HepG2 (cell line): ENCODE measurements around the gene SCYL1. TPM values are rescaled to one million over a fixed set of nuclear protein-coding genes. Genes with fewer than 3 reads are reported as not detected.

Source experiments
- ATAC-seq: fragments of 200-7000 bp; cut with Tn5 transposase; 3 replicates; pipeline ENCODE4 v1.9.1; 2020; ENCODE audit warnings: mild to moderate bottlenecking, moderate library complexity
- BruUV-seq: library from RNA; stranded (reverse); fragments of 400-500 nt; replicated peaks from 2 replicates; lab custom pipeline; 2021; lab: Mats Ljungman, UMichigan
- CTCF ChIA-PET: fragments of 300-600 bp; formaldehyde crosslinking; extraction: SDS; loops from one replicate; lab custom pipeline; 2021; ENCODE audit warnings: low total read pairs, inconsistent platforms, low intra/inter-chr PET ratio; lab: Yijun Ruan, JAX
- POLR2A ChIA-PET: fragments of 350-600 bp; sonication (Branson Sonifier 250); formaldehyde crosslinking; loops from one replicate; lab custom pipeline; 2020; ENCODE audit warnings: antibody characterized with exemption, inconsistent platforms; lab: Yijun Ruan, JAX
- DNase-seq: peaks from one replicate; pipeline ENCODE4 v3.0.0-alpha.2; 2015; ENCODE audit warnings: low spot score
- FAIRE-seq: peaks from 3 replicates; lab custom pipeline; 2011; peaks lifted over from hg19 to GRCh38; lab: Jason Lieb, UNC
- H2AFZ ChIP-seq: one replicate; pipeline ENCODE4 v1.6.1; 2011; ENCODE audit warnings: low read length, inconsistent platforms
- H3K27ac ChIP-seq: fragments of 300-600 bp; 3 replicates; pipeline ENCODE4 v1.8.0; 2011; ENCODE audit warnings: mixed run types, mild to moderate bottlenecking, mixed read lengths, low read length, inconsistent platforms; ENCODE audit not compliant: insufficient read depth; ENCODE audit errors: extremely low read length
- H3K27me3 ChIP-seq, 2 experiments: fragments of 200-600 bp in 1 of 2; 2 replicates in 1 of 2; 3 replicates in 1 of 2; pipeline versions ENCODE4 v1.6.0 to v1.8.0; 2011; ENCODE audit warnings: low read length in 2 of 2, mild to moderate bottlenecking in 2 of 2, moderate library complexity in 2 of 2, inconsistent platforms in 1 of 2; ENCODE audit not compliant: insufficient read depth in 2 of 2, control insufficient read depth in 1 of 2
- H3K36me3 ChIP-seq, 2 experiments: fragments of 200-600 bp in 1 of 2; replicated peaks in 1 of 2; 2 replicates in 1 of 2; 3 replicates in 1 of 2; pipeline versions ENCODE4 v1.5.1 to v1.8.0; 2011; ENCODE audit warnings: low read length in 2 of 2, inconsistent platforms in 1 of 2; ENCODE audit not compliant: insufficient read depth in 2 of 2, control insufficient read depth in 1 of 2
- H3K4me1 ChIP-seq: 2 replicates; pipeline ENCODE4 v1.5.1; 2012; ENCODE audit warnings: low read length, inconsistent platforms; ENCODE audit not compliant: insufficient read depth
- H3K4me2 ChIP-seq: 2 replicates; pipeline ENCODE4 v1.6.0; 2011; ENCODE audit warnings: low read depth, low read length, inconsistent platforms
- H3K4me3 ChIP-seq, 3 experiments: fragments of 200-600 bp in 1 of 3; sonication (generic), shearing (Covaris generic) in 1 of 3; replicated peaks in 1 of 3; 2 replicates each; pipeline ENCODE4 v1.5.1; 2011 to 2016; ENCODE audit warnings: low read length in 3 of 3, inconsistent platforms in 2 of 3, low read depth in 2 of 3, mild to moderate bottlenecking in 2 of 3, control low read depth in 1 of 3, mixed read lengths in 1 of 3; ENCODE audit not compliant: insufficient read depth in 1 of 3
- H3K79me2 ChIP-seq: one replicate; pipeline ENCODE4 v1.6.1; 2011; ENCODE audit warnings: low read length, inconsistent platforms; ENCODE audit not compliant: insufficient read depth
- H3K9ac ChIP-seq: 2 replicates; pipeline ENCODE4 v1.6.0; 2011; ENCODE audit warnings: mild to moderate bottlenecking, low read depth, low read length, inconsistent platforms; ENCODE audit not compliant: insufficient read depth
- H3K9me3 ChIP-seq: 2 replicates; pipeline ENCODE4 v1.5.1; 2012; ENCODE audit warnings: mild to moderate bottlenecking, low read length
- H4K20me1 ChIP-seq: 2 replicates; pipeline ENCODE4 v1.6.0; 2011; ENCODE audit warnings: inconsistent platforms, mild to moderate bottlenecking, low read length, moderate library complexity; ENCODE audit not compliant: insufficient read depth
- AGO2 ChIP-seq: fragments of 200-400 bp; formaldehyde crosslinking; optimal IDR thresholded peaks from 2 replicates; pipeline ENCODE3; 2017; ENCODE audit warnings: mild to moderate bottlenecking, low read depth, low read length, moderate library complexity
- ATF1 ChIP-seq: IDR thresholded peaks from 2 replicates; pipeline ENCODE4 v1.6.1; 2016; ENCODE audit warnings: mild to moderate bottlenecking, control low read depth
- MLXIP ChIP-seq: sonication (generic); formaldehyde crosslinking; IDR thresholded peaks from 2 replicates; pipeline ENCODE4 v1.9.0; 2021; ENCODE audit warnings: missing genetic modification reagents, borderline replicate concordance
- NFATC3 ChIP-seq: sonication (generic); formaldehyde crosslinking; IDR thresholded peaks from 2 replicates; pipeline ENCODE4 v1.5.1; 2020; ENCODE audit warnings: mild to moderate bottlenecking, missing genetic modification reagents
- ZNF101 ChIP-seq: sonication (generic); formaldehyde crosslinking; IDR thresholded peaks from 2 replicates; pipeline ENCODE4 v1.4.0; 2020; ENCODE audit warnings: mild to moderate bottlenecking, low read depth, missing genetic modification reagents, borderline replicate concordance
- ZNF768 ChIP-seq: sonication (generic); formaldehyde crosslinking; IDR thresholded peaks from 2 replicates; pipeline ENCODE4 v1.4.0; 2020; ENCODE audit warnings: missing genetic modification reagents
- WGBS: methylation state at CpG from one replicate; pipeline ENCODE4 v1.1.6; 2017; ENCODE audit warnings: low lambda C conversion rate; 5-methylcytosine and 5-hydroxymethylcytosine counted together
- in situ Hi-C: cut with HindIII; loops from 2 replicates; pipeline ENCODE4 v1.10.0; 2017; ENCODE audit warnings: low pct_unique_long_range_greater_than_20kb; ENCODE audit not compliant: extremely low pct_ligation_motif_present
- intact Hi-C: fragments of 100-400 bp; cut with micrococcal nuclease; formaldehyde crosslinking; loops from one replicate; pipeline ENCODE4 v1.10.0; 2022; ENCODE audit not compliant: unreplicated experiment
- polyA plus RNA-seq, 8 experiments: library from polyadenylated mRNA; depleted of rRNA in 3 of 8; stranded (reverse) in 7 of 8; unstranded in 1 of 8; fragments of >200 nt; fragmentation: Illumina TruSeq in 4 of 8; extraction: Trizol in 4 of 8; gene quantifications; 2 replicates each; pipeline versions ENCODE4 v1.2.1 to v1.2.3, GENCODE V29; 2011 to 2016; ENCODE audit warnings: low read depth in 4 of 8, missing spikeins in 1 of 8, mixed read lengths in 1 of 8; ENCODE audit not compliant: insufficient read depth in 1 of 8
- total RNA-seq, 5 experiments: library from RNA; depleted of rRNA; stranded (reverse); fragments of >200 nt; fragmentation: Illumina TruSeq; extraction: Trizol; gene quantifications; 2 replicates each; pipeline ENCODE4 v1.2.3, GENCODE V29; 2016; ENCODE audit warnings: low read depth in 1 of 5

Gene SCYL1
- total and polyA plus RNA-seq, 2 of the 13 experiments (the other 11 are each of a cell fraction or from before 2014, with no cell fraction given), result 65.9 to 103 TPM

DNA sequence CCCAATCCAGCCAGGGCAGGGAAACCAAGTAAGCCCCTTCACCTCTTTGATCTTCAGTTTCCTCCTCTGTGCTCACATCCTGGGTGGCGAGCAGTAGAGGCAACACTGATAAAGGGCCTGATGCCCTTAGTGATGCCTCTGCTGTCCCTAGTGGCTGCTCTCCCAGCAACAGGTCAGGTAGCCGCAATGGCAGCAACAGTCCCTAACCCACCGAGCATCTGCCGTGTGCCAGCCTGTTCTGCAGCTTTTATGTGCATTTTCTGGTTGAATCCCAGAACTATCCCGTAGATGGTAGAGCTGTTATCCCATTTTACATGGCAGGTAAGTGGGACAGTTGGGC, 5.2 kb downstream of the SCYL1 start (continued):
- TF ChIP-seq MLXIP (CRISPR knock-in tag), result no peak
- TF ChIP-seq ZNF768 (CRISPR knock-in tag), result no peak
- TF ChIP-seq NFATC3 (CRISPR knock-in tag), result no peak
- TF ChIP-seq, all 625 proteins: peak for 6

GRCh38 chr11:65532388-65533064, 7.6 kb downstream of the SCYL1 start:
- CTCF ChIA-PET, result no interaction called here
- Histone ChIP-seq H3K9me3 (no peaks in the 10 kb centered on the region), H3K4me3 (no peak overlapping the region), H3K4me2 (no peak overlapping the region), H2AFZ (no peak overlapping the region), H3K4me1 (peaks cover 27% of the 10 kb centered on the region), H3K27ac (no peak overlapping the region)
- no peak for FAIRE-seq
- intact Hi-C loops, result no loop called here
- no peak for TF ChIP-seq ZNF101
- peak; percentile 44 for TF ChIP-seq AGO2
- TF ChIP-seq ATF1 (CRISPR knock-in tag), result no peak
- TF ChIP-seq, all 625 proteins: peak for 1
- BruUV-seq, result no TSS peak
- peaks cover 2% of the 10 kb centered on the region for H3K79me2 ChIP-seq
- in situ Hi-C loops, result no loop called here
- DNase-seq (no peak), ATAC-seq (no peak)
- no peaks in the 10 kb centered on the region for H3K27me3 ChIP-seq
- peaks cover 28 to 53% of the 10 kb centered on the region in 2 experiments for H3K36me3 ChIP-seq
- H3K9ac ChIP-seq, result no peak overlapping the region
- WGBS, result 91% methylated on average over 5 of the region's 15 CpGs
- 0 out of 2 replicates have a peak, but pooled peaks cover 3% of the 10 kb centered on the region for H4K20me1 ChIP-seq
- POLR2A ChIA-PET, result no interaction called here
